Neuronal stem cell (in vitro differentiated cells): Measurements from ENCODE around the gene SUCLA2.

ENCODE experiments used
- DNase-seq: peaks from one replicate; pipeline ENCODE4 v3.0.0-alpha.2; 2013; ENCODE audit warnings: low spot score
- H2AFZ ChIP-seq: one replicate; pipeline ENCODE4 v1.6.1; 2013; ENCODE audit warnings: mild to moderate bottlenecking, low read length, inconsistent platforms
- H2AK5ac ChIP-seq: 2 replicates; pipeline ENCODE4 v1.6.1; 2013; ENCODE audit warnings: low read depth, mild to moderate bottlenecking, inconsistent platforms, low read length, moderate library complexity, mixed read lengths
- H2BK120ac ChIP-seq: 2 replicates; pipeline ENCODE4 v1.6.1; 2013; ENCODE audit warnings: low read depth, mild to moderate bottlenecking, inconsistent platforms, low read length, moderate library complexity, mixed read lengths
- H2BK12ac ChIP-seq: one replicate; pipeline ENCODE4 v1.6.1; 2013; ENCODE audit warnings: low read length, inconsistent platforms
- H2BK15ac ChIP-seq: 2 replicates; pipeline ENCODE4 v1.6.1; 2013; ENCODE audit warnings: mild to moderate bottlenecking, low read length, inconsistent platforms, mixed read lengths
- H2BK5ac ChIP-seq: one replicate; pipeline ENCODE4 v1.6.1; 2013; ENCODE audit warnings: inconsistent platforms, mild to moderate bottlenecking, low read length, moderate library complexity
- H3K14ac ChIP-seq: one replicate; pipeline ENCODE4 v1.6.1; 2013; ENCODE audit warnings: low read length, inconsistent platforms
- H3K18ac ChIP-seq: 2 replicates; pipeline ENCODE4 v1.6.1; 2013; ENCODE audit warnings: low read length, inconsistent platforms
- H3K23ac ChIP-seq: 2 replicates; pipeline ENCODE4 v1.6.1; 2013; ENCODE audit warnings: low read depth, mild to moderate bottlenecking, mixed read lengths, low read length, inconsistent platforms; ENCODE audit not compliant: poor library complexity
- H3K27ac ChIP-seq: replicated peaks from 3 replicates; pipeline ENCODE4 v1.5.1; 2013; ENCODE audit warnings: low read length, inconsistent platforms
- H3K27me3 ChIP-seq, 3 experiments: 2 replicates each; pipeline ENCODE4 v1.6.1; 2013; ENCODE audit warnings: low read length in 3 of 3, mild to moderate bottlenecking in 2 of 3, inconsistent platforms in 1 of 3, low read depth in 1 of 3, mixed read lengths in 1 of 3, moderate library complexity in 1 of 3; ENCODE audit not compliant: control insufficient read depth in 3 of 3, insufficient read depth in 3 of 3
- H3K36me3 ChIP-seq, 2 donors: replicated peaks in 1 of 2; 2 replicates each; pipeline ENCODE4 v1.6.1; 2013; ENCODE audit warnings: low read length in 2 of 2; ENCODE audit not compliant: control insufficient read depth in 2 of 2, insufficient read depth in 2 of 2
- H3K4ac ChIP-seq: 2 replicates; pipeline ENCODE4 v1.6.1; 2013; ENCODE audit warnings: inconsistent platforms, mild to moderate bottlenecking, low read length, moderate library complexity
- H3K4me1 ChIP-seq, 2 donors: 1 replicate in 1 of 2; 2 replicates in 1 of 2; pipeline ENCODE4 v1.6.1; 2013; ENCODE audit warnings: low read length in 2 of 2, low read depth in 1 of 2; ENCODE audit not compliant: control insufficient read depth in 2 of 2, insufficient read depth in 1 of 2
- H3K4me2 ChIP-seq: one replicate; pipeline ENCODE4 v1.6.1; 2013; ENCODE audit warnings: mild to moderate bottlenecking, low read length, inconsistent platforms; ENCODE audit not compliant: insufficient read depth, poor library complexity, severe bottlenecking
- H3K4me3 ChIP-seq, 2 donors: 2 replicates each; pipeline ENCODE4 v1.5.1; 2013; ENCODE audit warnings: low read length in 2 of 2, mild to moderate bottlenecking in 2 of 2, inconsistent platforms in 1 of 2, moderate library complexity in 1 of 2
- H3K79me1 ChIP-seq: one replicate; pipeline ENCODE4 v1.6.1; 2013; ENCODE audit warnings: low read depth, mild to moderate bottlenecking, inconsistent platforms, low read length, moderate library complexity
- H3K9ac ChIP-seq: one replicate; pipeline ENCODE4 v1.6.1; 2013; ENCODE audit warnings: mild to moderate bottlenecking, low read depth, low read length, inconsistent platforms; ENCODE audit not compliant: poor library complexity
- H3K9me3 ChIP-seq, 2 donors: replicated peaks in 1 of 2; 2 replicates each; pipeline versions ENCODE3 to v1.6.1; 2013; ENCODE audit warnings: low read length in 2 of 2, mild to moderate bottlenecking in 2 of 2, inconsistent platforms in 1 of 2, low read depth in 1 of 2, mixed read lengths in 1 of 2, moderate library complexity in 1 of 2; ENCODE audit not compliant: control insufficient read depth in 2 of 2, insufficient read depth in 1 of 2
- H4K8ac ChIP-seq: one replicate; pipeline ENCODE4 v1.6.1; 2013; ENCODE audit warnings: low read depth, mild to moderate bottlenecking, inconsistent platforms, low read length, moderate library complexity
- H4K91ac ChIP-seq: one replicate; pipeline ENCODE4 v1.6.1; 2013; ENCODE audit warnings: low read length, low read depth, mild to moderate bottlenecking, inconsistent platforms; ENCODE audit not compliant: poor library complexity
- WGBS, 2 donors: extraction: QIAGEN DNeasy Blood & Tissue Kit; methylation state at CpG; one replicate each; pipeline ENCODE4 v1.1.7; 2013; ENCODE audit warnings: missing lambda C conversion rate in 2 of 2, mixed read lengths in 1 of 2; ENCODE audit not compliant: insufficient read length in 2 of 2, insufficient replicate concordance in 1 of 2; ENCODE audit errors: extremely low coverage in 2 of 2; 5-methylcytosine and 5-hydroxymethylcytosine counted together

SUCLA2 gene

GRCh38 chr13:47908197-47908902 lies 92.7 kb downstream of the SUCLA2 start:
- no peak overlapping the region for H2BK120ac ChIP-seq
- no peak overlapping the region for H3K27ac ChIP-seq
- H3K4me1 ChIP-seq: peaks cover 0 to 3% of the 10 kb centered on the region in 2 donors
- H3K23ac ChIP-seq: no peak overlapping the region
- H4K8ac ChIP-seq: no peak overlapping the region
- H3K14ac ChIP-seq: peak overlapping the region; percentile 25
- no peak overlapping the region for H2AK5ac ChIP-seq
- no peak overlapping the region for H2BK5ac ChIP-seq
- H3K9me3 ChIP-seq: no peaks in the 10 kb centered on the region
- DNase-seq: no peak
- no peak overlapping the region for H4K91ac ChIP-seq
- no peak overlapping the region for H2BK15ac ChIP-seq
- no peak overlapping the region for H3K9ac ChIP-seq
- no peak overlapping the region for H3K4ac ChIP-seq
- H3K18ac ChIP-seq: peak overlapping the region; percentile 27
- no CpG with 5 or more reads among the region's 12 CpGs for WGBS, 2 donors
- H3K36me3 ChIP-seq: no peaks in the 10 kb centered on the region
- no peak overlapping the region for H2BK12ac ChIP-seq
- H3K4me3 ChIP-seq: no peak overlapping the region
- no peaks in the 10 kb centered on the region for H3K27me3 ChIP-seq
- H3K79me1 ChIP-seq: no peaks in the 10 kb centered on the region
- H2AFZ ChIP-seq: peak overlapping the region; percentile 22
- no peak overlapping the region for H3K4me2 ChIP-seq

- Histone ChIP-seq H2BK12ac (no peak overlapping the region), H2AK5ac (no peak overlapping the region), H3K4me3 (no peak overlapping the region), H4K8ac (no peak overlapping the region), H3K18ac (no peak overlapping the region), H4K91ac (no peak overlapping the region), H3K4me2 (no peak overlapping the region), H2AFZ (no peak overlapping the region), H3K9ac (no peak overlapping the region), H2BK5ac (no peak overlapping the region), H3K36me3 (no peaks in the 10 kb centered on the region), H3K23ac (no peak overlapping the region), H2BK15ac (no peak overlapping the region), H2BK120ac (no peak overlapping the region), H3K27me3 (no peaks in the 10 kb centered on the region), H3K4ac (no peak overlapping the region), H3K14ac (no peak overlapping the region), H3K27ac (no peak overlapping the region), H3K4me1 (peaks cover 0 to 3% of the 10 kb centered on the region in 2 donors), H3K9me3 (no peaks in the 10 kb centered on the region), H3K79me1 (no peaks in the 10 kb centered on the region)
- WGBS, 2 donors: 100% methylated on average over 1 of the region's 1 CpG; no CpG with 5 or more reads in 1 of the 2 donors
- no peak for DNase-seq
Measured at GRCh38 chr13:47904891-47905290, 96.2 kb downstream of the SUCLA2 start.

- H4K91ac ChIP-seq: no peak overlapping the region
- H3K79me1 ChIP-seq: no peaks in the 10 kb centered on the region
- H3K9ac ChIP-seq: no peak overlapping the region
- no peak overlapping the region for H2BK15ac ChIP-seq
- H3K18ac ChIP-seq: no peak overlapping the region
- no peaks in the 10 kb centered on the region for H3K36me3 ChIP-seq
- no peak overlapping the region for H3K4ac ChIP-seq
- no CpG with 5 or more reads among the region's 13 CpGs for WGBS, 2 donors
- no peak overlapping the region for H2BK5ac ChIP-seq
- H2BK12ac ChIP-seq: no peak overlapping the region
- H3K4me2 ChIP-seq: no peak overlapping the region
- H2BK120ac ChIP-seq: no peak overlapping the region
- H2AFZ ChIP-seq: no peak overlapping the region
- H3K23ac ChIP-seq: no peak overlapping the region
- H3K4me1 ChIP-seq: peaks cover 0 to 3% of the 10 kb centered on the region in 2 donors
- H3K9me3 ChIP-seq: no peaks in the 10 kb centered on the region
- H3K27me3 ChIP-seq: no peaks in the 10 kb centered on the region
- H3K27ac ChIP-seq: no peak overlapping the region
- no peak overlapping the region for H4K8ac ChIP-seq
- no peak overlapping the region for H3K4me3 ChIP-seq
- no peak for DNase-seq
- no peak overlapping the region for H2AK5ac ChIP-seq
- H3K14ac ChIP-seq: no peak overlapping the region
Measured at GRCh38 chr13:47904241-47904640, 96.8 kb downstream of the SUCLA2 start.

GRCh38 chr13:47903836-47904235 lies 97.2 kb downstream of the SUCLA2 start:
- H3K36me3 ChIP-seq: no peaks in the 10 kb centered on the region
- no peak overlapping the region for H2BK12ac ChIP-seq
- WGBS, 2 donors: no CpG with 5 or more reads among the region's 6 CpGs

More at GRCh38 chr13:47903836-47904235, 97.2 kb downstream of the SUCLA2 start:
- Histone ChIP-seq H4K8ac (no peak overlapping the region), H2AFZ (no peak overlapping the region), H3K4me1 (peaks cover 0 to 3% of the 10 kb centered on the region in 2 donors), H3K4ac (no peak overlapping the region), H2BK15ac (no peak overlapping the region), H3K9ac (no peak overlapping the region), H3K27ac (no peak overlapping the region), H3K4me2 (no peak overlapping the region), H3K23ac (no peak overlapping the region), H3K18ac (no peak overlapping the region), H3K4me3 (no peak overlapping the region), H4K91ac (no peak overlapping the region), H3K14ac (no peak overlapping the region), H3K27me3 (no peaks in the 10 kb centered on the region), H3K79me1 (no peaks in the 10 kb centered on the region), H2AK5ac (no peak overlapping the region), H3K9me3 (no peaks in the 10 kb centered on the region), H2BK5ac (no peak overlapping the region), H2BK120ac (no peak overlapping the region)
- no peak for DNase-seq
